NOMO-1 treated with dmso at 0.1 percent for 144 hours (cell line): ENCODE data around the gene CDY1.
"Not testable (repeated sequence)": the region's sequence is repeated elsewhere in the genome, so short reads cannot be mapped to it uniquely, and the experiment has no call there.

Experiments
- DNase-seq: peaks from one replicate; lab custom pipeline; 2025; ENCODE audit not compliant: unreplicated experiment; lab: John Stamatoyannopoulos, UW

The CDY1 gene

DNA sequence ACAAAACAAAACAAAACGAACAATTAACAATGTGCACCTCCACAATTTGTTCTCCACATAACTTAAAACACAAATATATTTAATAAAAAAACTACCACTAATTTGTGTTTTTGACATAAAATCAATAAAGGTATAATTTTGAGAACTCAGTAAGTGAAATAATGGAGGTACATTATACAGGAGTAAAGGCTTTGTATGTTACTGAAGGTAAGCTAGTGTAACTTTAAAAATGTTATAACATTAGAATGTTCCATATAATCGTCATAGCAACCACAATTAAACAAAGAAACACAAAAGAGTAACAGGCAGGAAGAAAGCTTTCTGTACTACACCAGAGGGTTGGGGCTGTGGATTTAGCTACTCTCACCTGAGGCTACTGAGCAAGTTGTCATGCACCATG is at the start of gene CDY1:
CDY1 (plus strand) TSS at position 301 of the 400 bp plus-strand sequence. CDS start 326 bp downstream, outside the sequence.
- not testable (repeated sequence) for DNase-seq

DNA sequence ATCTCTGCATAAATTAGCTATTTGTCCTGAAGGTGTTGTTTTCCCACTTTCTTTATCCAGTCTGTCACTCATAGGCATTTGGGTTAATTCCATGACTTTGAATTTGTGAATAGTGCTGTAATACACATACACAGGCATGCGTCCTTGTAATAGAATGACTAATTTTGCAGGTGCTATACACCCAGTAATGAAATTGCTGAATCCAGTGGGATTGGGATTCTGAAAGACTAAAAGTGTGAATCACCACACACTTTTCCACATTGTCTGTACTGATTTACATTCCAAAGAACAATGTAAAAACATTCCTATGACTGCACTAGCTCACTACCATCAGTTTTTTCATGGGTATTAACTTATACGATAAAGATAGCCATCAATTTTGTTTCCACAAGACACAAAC is 28.6 kb upstream of the CDY1 start:
- not testable (repeated sequence) for DNase-seq

- not testable (repeated sequence) for DNase-seq
Observed at GRCh38 chrY:25620209-25620608, 1.7 kb upstream of the CDY1 start.

DNA sequence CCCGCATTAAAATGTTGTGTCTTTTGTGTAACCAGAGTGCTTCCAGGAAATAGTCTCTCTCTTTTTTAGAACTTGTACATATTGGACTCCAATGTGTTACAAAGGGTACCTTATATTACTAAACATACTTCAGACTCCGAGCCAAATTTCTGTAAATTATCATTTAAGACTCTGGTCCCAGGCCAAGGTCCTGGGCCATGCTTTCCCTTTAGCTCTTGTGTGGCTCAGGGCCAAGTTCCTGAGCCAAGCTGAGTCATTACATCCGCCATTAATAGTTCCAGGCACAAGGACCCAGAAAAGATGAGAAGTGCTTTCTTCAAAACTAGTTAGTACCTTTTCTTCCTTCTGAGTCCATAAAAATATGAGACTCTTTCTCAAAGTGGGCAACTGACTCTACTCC is 4.6 kb downstream of the CDY1 start:
- not testable (repeated sequence) for DNase-seq

- not testable (repeated sequence) for DNase-seq
Observed at GRCh38 chrY:25630383-25631112, 8.6 kb downstream of the CDY1 start.

- DNase-seq: not testable (repeated sequence)
Observed at GRCh38 chrY:25639852-25640251, 17.9 kb downstream of the CDY1 start.

DNA sequence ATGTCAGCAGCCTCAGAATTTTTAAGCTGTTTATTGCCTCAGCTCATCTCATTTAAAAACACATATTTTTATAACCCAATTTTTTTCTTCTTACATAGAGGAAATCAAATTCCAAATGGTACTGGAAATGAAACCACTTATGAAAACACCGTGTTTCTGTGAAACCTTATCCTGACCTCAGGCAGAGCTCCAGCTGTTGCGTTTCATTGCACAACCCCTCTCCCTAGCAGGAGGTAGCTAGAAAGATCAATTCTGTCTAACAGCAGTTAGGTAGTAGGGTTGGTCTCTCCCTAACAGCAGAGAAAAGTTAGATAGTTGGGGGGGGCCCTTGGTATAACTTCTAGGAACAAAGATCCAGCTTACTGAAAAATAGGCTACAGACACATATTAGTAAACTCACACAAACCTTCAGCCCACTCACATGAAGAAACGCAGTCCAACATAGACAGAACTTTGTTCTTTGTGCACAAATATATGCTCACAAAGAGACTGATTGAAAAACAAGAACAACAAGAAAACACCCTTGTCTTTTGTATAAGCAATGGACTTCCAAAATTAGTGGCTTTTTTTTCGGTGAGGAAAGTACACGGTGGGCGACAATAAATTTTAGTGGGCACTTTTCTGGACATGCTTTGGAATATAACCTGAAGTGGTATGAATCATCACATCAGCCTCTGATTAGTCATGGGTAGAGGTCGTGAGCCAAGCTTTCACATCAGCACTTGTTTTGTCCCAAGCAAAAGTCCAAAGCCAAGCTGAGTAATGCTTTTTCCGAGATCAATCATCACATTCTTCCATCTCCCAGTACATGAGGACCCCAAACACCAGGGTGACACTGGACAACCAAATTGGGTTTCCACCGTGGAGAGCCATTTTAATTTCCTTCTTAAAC is 21.4 kb downstream of the CDY1 start:
- not testable (repeated sequence) for DNase-seq
